ENCODE results near the gene THEMIS. TPM values are rescaled to one million over a fixed set of nuclear protein-coding genes. Genes with fewer than 3 reads are reported as not detected.

The THEMIS gene
- total RNA-seq, 1 experiment from 2014 or later: 0.05 TPM

- H3K36me3 ChIP-seq (ENCODE audit: control insufficient read depth, insufficient read depth, low read length): no peaks in the 10 kb centered on the region
- no peak overlapping the region for H3K27ac ChIP-seq (ENCODE audit: low read length)
- ChIA-PET POLR2A (interaction anchor here (0.6 kb wide), 1 partner anchor 96 kb away, joined by 8 read pairs; no protein-coding TSS in a partner anchor), CTCF (no interaction called here)
- no peaks in the 10 kb centered on the region for H3K9me3 ChIP-seq (ENCODE audit: control insufficient read depth, insufficient read depth, low read depth, low read length)
- H3K27me3 ChIP-seq (ENCODE audit: control insufficient read depth, insufficient read depth, low read length): no peaks in the 10 kb centered on the region
- ATAC-seq (no peak), DNase-seq (ENCODE audit: low read depth, low spot score) (no peak)
- no TSS peak for BruUV-seq (replicated peaks)
- no peaks in the 10 kb centered on the region for H3K4me1 ChIP-seq (ENCODE audit: control insufficient read depth, insufficient read depth, low read length)
- TF ChIP-seq POLR2AphosphoS5 (IDR thresholded peaks at IDR 0.05; ENCODE audit: low read depth, low read length) (no peak), REST (IDR thresholded peaks at IDR 0.05; ENCODE audit: insufficient read depth in 1 of 2, low read depth in 2 of 2, low read length in 1 of 2) (no peak), CTCF (IDR thresholded peaks at IDR 0.05) (no peak), TCF7L2 (IDR thresholded peaks at IDR 0.05; ENCODE audit: low read depth, low read length) (no peak), SIN3A (IDR thresholded peaks at IDR 0.05; ENCODE audit: borderline replicate concordance, insufficient read depth, low read depth, low read length) (no peak)
- intact Hi-C loops (cut with micrococcal nuclease; ENCODE audit: unreplicated experiment) (no loop called here), in situ Hi-C loops (cut with HindIII; ENCODE audit: low pct_unique_long_range_greater_than_20kb, low sequenced_read_pairs) (no loop called here)
- H3K4me3 ChIP-seq (ENCODE audit: low read depth in 2 of 2, low read length in 2 of 2): no peak overlapping the region
Measured at GRCh38 chr6:127834136-127834535, 66.7 kb downstream of the THEMIS start.

GRCh38 chr6:127833336-127833735 lies 67.5 kb downstream of the THEMIS start:
- DNase-seq (ENCODE audit: low read depth, low spot score): no peak
- Histone ChIP-seq H3K27me3 (ENCODE audit: control insufficient read depth, insufficient read depth, low read length) (no peaks in the 10 kb centered on the region), H3K9me3 (ENCODE audit: control insufficient read depth, insufficient read depth, low read depth, low read length) (no peaks in the 10 kb centered on the region), H3K36me3 (ENCODE audit: control insufficient read depth, insufficient read depth, low read length) (no peaks in the 10 kb centered on the region), H3K4me3 (ENCODE audit: low read depth in 2 of 2, low read length in 2 of 2) (no peak overlapping the region), H3K4me1 (ENCODE audit: control insufficient read depth, insufficient read depth, low read length) (no peaks in the 10 kb centered on the region), H3K27ac (ENCODE audit: low read length) (no peak overlapping the region)
- intact Hi-C loops (cut with micrococcal nuclease; ENCODE audit: unreplicated experiment) (no loop called here), in situ Hi-C loops (cut with HindIII; ENCODE audit: low pct_unique_long_range_greater_than_20kb, low sequenced_read_pairs) (no loop called here)
- ATAC-seq: no peak
- ChIA-PET CTCF (no interaction called here), POLR2A (no interaction called here)
- no TSS peak for BruUV-seq (replicated peaks)
- TF ChIP-seq REST (IDR thresholded peaks at IDR 0.05; ENCODE audit: insufficient read depth in 1 of 2, low read depth in 2 of 2, low read length in 1 of 2) (no peak), POLR2AphosphoS5 (IDR thresholded peaks at IDR 0.05; ENCODE audit: low read depth, low read length) (no peak), TCF7L2 (IDR thresholded peaks at IDR 0.05; ENCODE audit: low read depth, low read length) (no peak), CTCF (IDR thresholded peaks at IDR 0.05) (no peak), SIN3A (IDR thresholded peaks at IDR 0.05; ENCODE audit: borderline replicate concordance, insufficient read depth, low read depth, low read length) (no peak)

All from Panc1 (cell line).